Naive thymus-derived CD8-positive, alpha-beta T cell (primary cell): ENCODE results near the gene SAMHD1. TPM values are rescaled to one million over a fixed set of nuclear protein-coding genes. Genes with fewer than 3 reads are reported as not detected.
A peak's percentile ranks its signal among the peaks of the same experiment; 100 is the strongest.
"Not testable (repeated sequence)": the region's sequence is repeated elsewhere in the genome, so short reads cannot be mapped to it uniquely, and the experiment has no call there.

Experiments used
- ATAC-seq, 2 donors: fragments of 150-1000 bp; cut with Tn5 transposase in 1 of 2; sonication (Bioruptor Pico), chemical (Tn5 transposase) in 1 of 2; 1 replicate in 1 of 2; 2 replicates in 1 of 2; pipeline ENCODE4 v1.10.0; 2021; ENCODE audit warnings: mild to moderate bottlenecking in 2 of 2, moderate library complexity in 2 of 2
- POLR2A ChIA-PET: fragments of 350-600 bp; sonication (Branson Sonifier 250); formaldehyde crosslinking; loops from one replicate; lab custom pipeline; 2021; ENCODE audit warnings: antibody characterized with exemption; lab: Charles Lee
- DNase-seq, 10 donors: peaks; one replicate each; pipeline versions ENCODE4 v3.0.0 to v3.0.0-alpha.2; 2020 to 2022
- H3K27ac Mint-ChIP-seq, 10 donors: one replicate each; pipeline ENCODE4 v1.8.0; 2020 to 2022; ENCODE audit warnings: mild to moderate bottlenecking in 10 of 10, mixed read lengths in 10 of 10, moderate library complexity in 4 of 10, inconsistent platforms in 1 of 10
- H3K27me3 Mint-ChIP-seq, 5 donors: one replicate each; pipeline ENCODE4 v1.8.0; 2021 to 2022; ENCODE audit warnings: mixed read lengths in 5 of 5
- H3K36me3 Mint-ChIP-seq, 3 donors: one replicate each; pipeline ENCODE4 v1.8.0; 2020 to 2022; ENCODE audit warnings: mixed read lengths in 3 of 3, mild to moderate bottlenecking in 2 of 3, inconsistent platforms in 1 of 3
- H3K4me1 Mint-ChIP-seq, 4 donors: one replicate each; pipeline ENCODE4 v1.8.0; 2021 to 2022; ENCODE audit warnings: mixed read lengths in 4 of 4
- H3K4me3 Mint-ChIP-seq, 10 donors: one replicate each; pipeline ENCODE4 v1.8.0; 2020 to 2022; ENCODE audit warnings: mild to moderate bottlenecking in 10 of 10, mixed read lengths in 10 of 10, moderate library complexity in 6 of 10, inconsistent platforms in 1 of 10
- H3K9me3 Mint-ChIP-seq, 9 donors: one replicate each; pipeline ENCODE4 v1.8.0; 2020 to 2022; ENCODE audit warnings: mixed read lengths in 9 of 9, mild to moderate bottlenecking in 3 of 9, inconsistent platforms in 1 of 9, moderate library complexity in 1 of 9
- polyA plus RNA-seq, 3 donors: library from polyadenylated mRNA; unstranded; fragments of 300-500 nt; fragmentation: Illumina TruSeq; gene quantifications; one replicate each; pipeline ENCODE4 v1.2.3, GENCODE V29; 2021
- total RNA-seq, 8 experiments: library from RNA in 2 of 8; stranded (reverse) in 2 of 8; gene quantifications; one replicate each; pipeline ENCODE4 v1.2.3 and lab custom pipeline; 2021 to 2026

The SAMHD1 gene
- total RNA-seq = 100 to 1,000 TPM; 204 to 220 TPM
- polyA plus RNA-seq = 100 to 1,000 TPM; 212 to 247 (median 219) TPM
- total RNA-seq (lab: John Stamatoyannopoulos, UW) = 67.8 to 417 (median 242) reads per million in 6 experiments

- POLR2A ChIA-PET = interaction anchor here (1.6 to 3.9 kb wide), 4 partner anchors 18 to 144 kb away, joined by 7 to 41 read pairs (median 17); partner anchors contain the start of gene RBL1
- peaks cover 13 to 26% (median 15%) of the 10 kb centered on the region in 3 donors for H3K36me3 Mint-ChIP-seq
Observed at GRCh38 chr20:36951198-36951978, at the start of gene SAMHD1. Gene SAMHD1, minus strand, starts transcription at chr20:36951708. Its CDS starts 65 bp downstream, at chr20:36951643.

DNA sequence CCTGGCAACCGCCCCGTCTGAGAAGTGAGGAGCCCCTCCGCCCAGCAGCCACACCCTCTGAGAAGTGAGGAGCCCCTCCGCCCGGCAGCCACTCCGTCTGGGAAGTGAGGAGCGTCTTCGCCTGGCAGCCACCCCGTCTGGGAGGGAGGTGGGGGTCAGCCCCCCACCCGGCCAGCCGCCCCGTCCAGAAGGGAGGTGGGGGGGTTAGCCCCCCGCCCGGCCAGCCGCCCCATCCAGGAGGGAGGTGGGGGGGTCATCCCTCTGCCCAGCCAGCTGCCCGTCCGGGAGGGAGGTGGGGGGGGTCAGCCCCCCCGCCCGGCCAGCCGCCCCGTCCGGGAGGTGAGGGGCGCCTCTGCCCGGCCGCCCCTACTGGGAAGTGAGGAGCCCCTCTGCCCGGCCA lies 48.7 kb upstream of the SAMHD1 start:
- H3K9me3 Mint-ChIP-seq, ATAC-seq, DNase-seq, H3K27ac Mint-ChIP-seq, H3K27me3 Mint-ChIP-seq, POLR2A ChIA-PET, H3K4me3 Mint-ChIP-seq: not testable (repeated sequence)
- peaks cover 0 to 19% (median 4%) of the 10 kb centered on the region in 4 donors for H3K4me1 Mint-ChIP-seq
- H3K36me3 Mint-ChIP-seq = peaks cover 13 to 41% (median 35%) of the 10 kb centered on the region in 3 donors

More at GRCh38 chr20:36951198-36951978, at the start of gene SAMHD1:
- Mint-ChIP-seq H3K9me3 (no peaks in the 10 kb centered on the region), H3K4me1 (peaks cover 17 to 62% (median 47%) of the 10 kb centered on the region in 4 donors), H3K27me3 (no peaks in the 10 kb centered on the region), H3K27ac (peak within 1 kb of the TSS; percentile 94 to 99 (median 98)), H3K4me3 (peak within 1 kb of the TSS; percentile 88 to 100 (median 97))
- DNase-seq = peak; percentile 66 to 90 (median 82)
- ATAC-seq = peak; percentile 71 to 76

GRCh38 chr20:36998652-36999051 lies 47.1 kb upstream of the SAMHD1 start:
- H3K9me3 Mint-ChIP-seq = peaks cover 0 to 2% (median 0%) of the 10 kb centered on the region in 9 donors
- peaks cover 0 to 19% (median 11%) of the 10 kb centered on the region in 4 donors for H3K4me1 Mint-ChIP-seq
- DNase-seq (peak in 3 of 10 donors; percentile 5 to 36 (median 10)), ATAC-seq (peak in 1 of 2 donors; percentile 73)
- peaks cover 21 to 47% (median 41%) of the 10 kb centered on the region in 3 donors for H3K36me3 Mint-ChIP-seq
- H3K4me3 Mint-ChIP-seq = no peak overlapping the region
- H3K27me3 Mint-ChIP-seq = no peaks in the 10 kb centered on the region
- POLR2A ChIA-PET = interaction anchor here (0.8 to 1.6 kb wide), 3 partner anchors 10 to 52 kb away, joined by 3 to 5 read pairs (median 4); no protein-coding TSS in a partner anchor
- H3K27ac Mint-ChIP-seq = peak overlapping the region; percentile 9 to 88 (median 68)

DNA sequence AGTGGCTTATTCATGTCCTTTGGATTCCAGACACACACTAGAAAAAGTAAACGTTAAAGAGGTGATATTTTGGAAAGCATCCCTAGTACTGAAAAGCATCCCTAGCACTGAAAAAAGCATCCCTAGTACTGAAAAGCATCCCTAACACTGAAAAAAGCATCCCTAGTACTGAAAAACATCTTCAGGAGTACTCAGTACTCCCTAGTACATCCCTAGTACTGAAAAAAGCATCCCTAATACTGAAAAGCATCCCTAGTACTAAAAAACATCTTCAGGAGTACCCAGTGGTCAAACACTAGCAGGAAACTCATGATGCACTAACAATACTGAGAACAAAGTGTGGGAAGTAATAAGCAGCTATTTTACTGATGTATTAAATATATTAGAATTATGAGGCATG lies 45.6 kb upstream of the SAMHD1 start:
- Mint-ChIP-seq H3K27ac (peak overlapping the region in 5 of 10 donors; percentile 1 to 25 (median 20)), H3K36me3 (peaks cover 23 to 44% (median 29%) of the 10 kb centered on the region in 3 donors), H3K27me3 (no peaks in the 10 kb centered on the region), H3K4me1 (peaks cover 0 to 18% (median 9%) of the 10 kb centered on the region in 4 donors), H3K4me3 (no peak overlapping the region), H3K9me3 (peaks cover 0 to 14% (median 6%) of the 10 kb centered on the region in 9 donors)
- no peak for ATAC-seq
- no peak for DNase-seq
- POLR2A ChIA-PET = interaction anchor here (1.0 kb wide), 1 partner anchor 42 kb away, joined by 3 read pairs; no protein-coding TSS in a partner anchor

DNA sequence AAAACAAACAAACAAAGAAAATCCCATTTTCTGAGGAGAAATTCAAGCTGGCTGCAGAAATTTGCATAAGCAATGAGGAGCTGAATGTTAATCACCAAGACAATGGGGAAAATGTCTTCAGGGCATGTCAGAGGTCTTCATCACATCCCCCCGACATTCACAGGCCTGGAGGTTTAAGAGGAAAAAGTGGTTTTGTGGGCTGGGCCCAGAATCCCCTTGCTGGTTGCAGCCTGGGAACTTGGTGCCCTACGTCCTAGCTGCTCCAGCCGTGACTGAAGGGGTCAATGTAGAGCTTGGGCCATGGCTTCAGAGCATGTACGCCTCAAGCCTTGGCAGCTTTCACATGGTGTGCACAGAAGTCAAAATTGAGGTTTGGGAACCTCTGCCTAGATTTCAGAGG lies 42.7 kb upstream of the SAMHD1 start:
- H3K4me1 Mint-ChIP-seq = peaks cover 14 to 40% (median 30%) of the 10 kb centered on the region in 4 donors
- DNase-seq, H3K27me3 Mint-ChIP-seq, ATAC-seq, H3K4me3 Mint-ChIP-seq: not testable (repeated sequence)
- H3K27ac Mint-ChIP-seq = peak overlapping the region in 1 of 10 donors; percentile 28
- peaks cover 0 to 15% (median 7%) of the 10 kb centered on the region in 9 donors for H3K9me3 Mint-ChIP-seq
- H3K36me3 Mint-ChIP-seq = peaks cover 24 to 46% (median 29%) of the 10 kb centered on the region in 3 donors
- POLR2A ChIA-PET = interaction anchor here (0.8 to 1.0 kb wide), 2 partner anchors 28 to 99 kb away, joined by 3 to 4 read pairs; no protein-coding TSS in a partner anchor

DNA sequence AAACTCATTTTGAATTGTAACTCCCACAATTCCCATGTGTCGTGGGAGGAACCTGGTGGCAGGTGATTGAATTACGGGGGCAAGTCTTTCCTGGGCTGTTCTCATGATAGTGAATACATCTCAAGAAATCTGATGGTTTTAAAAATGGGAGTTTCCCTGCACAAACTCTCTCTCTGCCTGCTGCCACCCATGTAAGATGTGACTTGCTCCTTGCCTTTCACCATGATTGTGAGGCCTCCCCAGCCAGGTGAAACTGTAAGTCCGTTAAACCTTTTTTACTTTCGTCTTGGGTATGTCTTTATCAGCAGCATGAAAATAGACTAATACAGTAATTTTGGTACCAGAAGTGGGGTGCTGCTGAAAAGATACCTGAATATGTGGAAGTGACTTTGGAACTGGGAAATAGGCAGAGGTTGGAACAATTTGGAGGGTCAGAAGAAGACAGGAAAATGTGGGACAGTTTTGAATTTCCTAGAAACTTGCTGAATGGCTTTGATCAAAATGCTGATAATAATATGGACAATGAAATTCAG lies 41.4 kb upstream of the SAMHD1 start:
- no peak for ATAC-seq
- H3K9me3 Mint-ChIP-seq = peaks cover 2 to 22% (median 9%) of the 10 kb centered on the region in 9 donors
- peaks cover 24 to 36% (median 32%) of the 10 kb centered on the region in 3 donors for H3K36me3 Mint-ChIP-seq
- no peak overlapping the region for H3K4me3 Mint-ChIP-seq
- peaks cover 26 to 51% (median 41%) of the 10 kb centered on the region in 4 donors for H3K4me1 Mint-ChIP-seq
- POLR2A ChIA-PET = interaction anchor here (1.6 kb wide), 1 partner anchor 56 kb away, joined by 3 read pairs; no protein-coding TSS in a partner anchor
- H3K27me3 Mint-ChIP-seq = no peaks in the 10 kb centered on the region
- no peak for DNase-seq
- H3K27ac Mint-ChIP-seq = peak overlapping the region in 8 of 10 donors; percentile 7 to 81 (median 45)

- H3K4me1 Mint-ChIP-seq = peaks cover 26 to 55% (median 47%) of the 10 kb centered on the region in 4 donors
- peak overlapping the region in 4 of 10 donors; percentile 18 to 70 (median 67) for H3K27ac Mint-ChIP-seq
- H3K36me3 Mint-ChIP-seq = peaks cover 21 to 36% (median 32%) of the 10 kb centered on the region in 3 donors
- peaks cover 2 to 22% (median 9%) of the 10 kb centered on the region in 9 donors for H3K9me3 Mint-ChIP-seq
- DNase-seq (no peak), ATAC-seq (no peak)
- POLR2A ChIA-PET = interaction anchor here (0.6 to 1.6 kb wide), 7 partner anchors 17 to 367 kb away, joined by 3 to 6 read pairs (median 4); no protein-coding TSS in a partner anchor
- peak overlapping the region in 1 of 10 donors; percentile 22 for H3K4me3 Mint-ChIP-seq
- H3K27me3 Mint-ChIP-seq = no peaks in the 10 kb centered on the region
Observed at GRCh38 chr20:36991703-36992102, 40.2 kb upstream of the SAMHD1 start.

- H3K27ac Mint-ChIP-seq = peak overlapping the region in 7 of 10 donors; percentile 36 to 95 (median 90)
- peaks cover 6 to 23% (median 22%) of the 10 kb centered on the region in 3 donors for H3K36me3 Mint-ChIP-seq
- ATAC-seq = no peak
- H3K27me3 Mint-ChIP-seq = no peaks in the 10 kb centered on the region
- no peak for DNase-seq
- H3K4me3 Mint-ChIP-seq = peak overlapping the region in 2 of 10 donors; percentile 18 to 64
- peaks cover 24 to 56% (median 48%) of the 10 kb centered on the region in 4 donors for H3K4me1 Mint-ChIP-seq
- POLR2A ChIA-PET = no interaction called here
- peaks cover 2 to 22% (median 9%) of the 10 kb centered on the region in 9 donors for H3K9me3 Mint-ChIP-seq
Observed at GRCh38 chr20:36989797-36990196, 38.3 kb upstream of the SAMHD1 start.

- peaks cover 2 to 17% (median 14%) of the 10 kb centered on the region in 3 donors for H3K36me3 Mint-ChIP-seq
- H3K27ac Mint-ChIP-seq = peak overlapping the region; percentile 77 to 95 (median 92)
- H3K27me3 Mint-ChIP-seq = no peaks in the 10 kb centered on the region
- H3K9me3 Mint-ChIP-seq = peaks cover 2 to 22% (median 9%) of the 10 kb centered on the region in 9 donors
- DNase-seq (peak in 5 of 10 donors; percentile 38 to 73 (median 61)), ATAC-seq (peak; percentile 89 to 93)
- POLR2A ChIA-PET = interaction anchor here (0.7 to 1.8 kb wide), 8 partner anchors 10 to 108 kb away, joined by 3 to 10 read pairs (median 4); partner anchors contain the start of gene RBL1
- peaks cover 20 to 54% (median 49%) of the 10 kb centered on the region in 4 donors for H3K4me1 Mint-ChIP-seq
- peak overlapping the region; percentile 20 to 63 (median 42) for H3K4me3 Mint-ChIP-seq
Observed at GRCh38 chr20:36988494-36988966, 37.0 kb upstream of the SAMHD1 start.

- Mint-ChIP-seq H3K4me1 (peaks cover 13 to 38% (median 25%) of the 10 kb centered on the region in 4 donors), H3K36me3 (peaks cover 0 to 9% (median 3%) of the 10 kb centered on the region in 3 donors), H3K9me3 (peaks cover 0 to 10% (median 5%) of the 10 kb centered on the region in 9 donors), H3K27ac (peak overlapping the region in 2 of 10 donors; percentile 13 to 46), H3K27me3 (no peaks in the 10 kb centered on the region), H3K4me3 (no peak overlapping the region)
- no peak for ATAC-seq
- no peak for DNase-seq
- POLR2A ChIA-PET = interaction anchor here (1.1 to 1.4 kb wide), 2 partner anchors 9 to 31 kb away, joined by 3 to 7 read pairs; no protein-coding TSS in a partner anchor
Observed at GRCh38 chr20:36984257-36984638, 32.7 kb upstream of the SAMHD1 start.

- H3K36me3 Mint-ChIP-seq = peaks cover 0 to 2% (median 0%) of the 10 kb centered on the region in 3 donors
- peak; percentile 52 to 91 (median 76) for DNase-seq
- peak overlapping the region; percentile 75 to 99 (median 93) for H3K27ac Mint-ChIP-seq
- H3K27me3 Mint-ChIP-seq = no peaks in the 10 kb centered on the region
- POLR2A ChIA-PET = interaction anchor here (0.6 to 3.7 kb wide), 25 partner anchors 9 to 402 kb away, joined by 3 to 41 read pairs (median 5); partner anchors contain the start of genes RBL1, SAMHD1 and TGIF2
- H3K9me3 Mint-ChIP-seq = no peaks in the 10 kb centered on the region
- H3K4me3 Mint-ChIP-seq = peak overlapping the region; percentile 33 to 79 (median 62)
- peak; percentile 84 to 92 for ATAC-seq
- peaks cover 10 to 50% (median 38%) of the 10 kb centered on the region in 4 donors for H3K4me1 Mint-ChIP-seq
Observed at GRCh38 chr20:36975099-36975818, 23.8 kb upstream of the SAMHD1 start.
